ENCODE data around the gene MAPK11. TPM values are rescaled to one million over a fixed set of nuclear protein-coding genes. Genes with fewer than 3 reads are reported as not detected.
A peak's percentile ranks its signal among the peaks of the same experiment; 100 is the strongest.

Gene MAPK11
- total and polyA plus RNA-seq, 10 of the 15 experiments (the other 5 are each of a cell fraction or from before 2014, with no cell fraction given): 0.05 to 12.8 (median 3.7) TPM

DNA sequence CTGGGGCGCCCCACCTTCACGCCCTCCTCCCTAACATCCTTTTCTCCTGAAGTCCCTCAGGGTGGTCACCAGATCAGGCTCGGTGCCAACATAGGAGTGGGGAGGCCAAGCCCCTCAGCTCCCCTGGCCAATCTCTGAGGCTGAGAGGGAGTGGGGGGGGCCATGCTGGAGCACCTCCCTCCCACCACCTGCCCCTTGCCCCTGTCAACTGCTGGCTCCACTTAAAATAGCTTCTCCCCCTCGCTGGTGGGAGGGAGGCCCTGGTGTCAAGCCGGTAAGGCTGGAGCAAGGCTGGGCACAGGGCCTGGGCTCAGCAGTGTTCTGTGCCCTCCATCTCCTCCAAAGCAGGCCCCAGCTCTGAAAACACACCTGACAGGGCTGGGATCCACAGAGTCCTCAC, 32.4 kb upstream of the MAPK11 start:
- no peak overlapping the region for H3K27ac ChIP-seq (ENCODE audit: control insufficient read depth, insufficient read depth)
- ChIA-PET CTCF (interaction anchor here (1.0 to 2.5 kb wide), 9 partner anchors 10 to 319 kb away, joined by 3 to 19 read pairs (median 3); no protein-coding TSS in a partner anchor), POLR2A (interaction anchor here (0.5 to 2.3 kb wide), 6 partner anchors 9 to 279 kb away, joined by 3 to 6 read pairs (median 3); partner anchors contain the start of gene HDAC10), RAD21 (ENCODE audit: unreplicated experiment) (interaction anchor here (1.5 to 3.8 kb wide), 2 partner anchors 9 to 10 kb away, joined by 3 to 10 read pairs; no protein-coding TSS in a partner anchor), SMC1A (ENCODE audit: uncharacterized antibody, unreplicated experiment) (interaction anchor here (0.5 to 4.2 kb wide), 4 partner anchors 9 to 318 kb away, joined by 3 to 21 read pairs (median 4); partner anchors contain the start of gene TUBGCP6)
- peak overlapping the region; percentile 94 for H3K4me2 ChIP-seq (ENCODE audit: control insufficient read depth, insufficient read depth)
- no peak overlapping the region for H2AFZ ChIP-seq (ENCODE audit: control insufficient read depth, low read depth, low read length)
- H3K9ac ChIP-seq (ENCODE audit: control insufficient read depth, insufficient read depth, low read length): peak overlapping the region; percentile 60; the same call in 1 of the 2 replicates
- DNase-seq (ENCODE audit: low read depth, low spot score): no peak
- no peak for ATAC-seq
- peaks cover 2 to 3% of the 10 kb centered on the region in 2 experiments; a peak in 2 of 4 replicates for H3K36me3 ChIP-seq (ENCODE audit: control insufficient read depth in 2 of 2, insufficient read depth in 2 of 2, low read length in 1 of 2)
- WGBS (ENCODE audit: insufficient coverage, insufficient replicate concordance, low lambda C conversion rate, missing lambda C conversion rate): 66% methylated on average over 5 of the region's 5 CpGs
- peaks cover 4% of the 10 kb centered on the region for H4K20me1 ChIP-seq (ENCODE audit: control insufficient read depth, insufficient read depth)
- H3K79me2 ChIP-seq (ENCODE audit: control insufficient read depth, insufficient read depth, low read length): peaks cover 87% of the 10 kb centered on the region
- BruUV-seq (replicated peaks): no TSS peak
- peaks cover 47% of the 10 kb centered on the region for H3K4me1 ChIP-seq (ENCODE audit: control insufficient read depth, insufficient read depth, low read length)
- no peak for FAIRE-seq
- TF ChIP-seq HDGF (IDR thresholded peaks at IDR 0.05) (no peak), WRNIP1 (IDR thresholded peaks at IDR 0.05; ENCODE audit: borderline replicate concordance, low read depth, low read length) (no peak), TCF3 (IDR thresholded peaks at IDR 0.05; ENCODE audit: borderline replicate concordance, insufficient read depth, low read depth, low read length) (no peak), ZNF384 (IDR thresholded peaks at IDR 0.05; ENCODE audit: borderline replicate concordance, low read depth, low read length) (no peak), BHLHE40 (IDR thresholded peaks at IDR 0.05; ENCODE audit: borderline replicate concordance in 1 of 2, low read depth in 2 of 2, low read length in 1 of 2) (no peak), TCF12 (IDR thresholded peaks at IDR 0.05; ENCODE audit: low read depth, low read length) (no peak), CREM (IDR thresholded peaks at IDR 0.05; ENCODE audit: low read depth) (no peak), MEF2A (IDR thresholded peaks at IDR 0.05; ENCODE audit: insufficient read depth, low read depth, low read length) (no peak), NR2C2 (IDR thresholded peaks at IDR 0.05; ENCODE audit: borderline replicate concordance, control insufficient read depth, insufficient read length, low read depth) (no peak)
- TF ChIP-seq, protein P1, sequence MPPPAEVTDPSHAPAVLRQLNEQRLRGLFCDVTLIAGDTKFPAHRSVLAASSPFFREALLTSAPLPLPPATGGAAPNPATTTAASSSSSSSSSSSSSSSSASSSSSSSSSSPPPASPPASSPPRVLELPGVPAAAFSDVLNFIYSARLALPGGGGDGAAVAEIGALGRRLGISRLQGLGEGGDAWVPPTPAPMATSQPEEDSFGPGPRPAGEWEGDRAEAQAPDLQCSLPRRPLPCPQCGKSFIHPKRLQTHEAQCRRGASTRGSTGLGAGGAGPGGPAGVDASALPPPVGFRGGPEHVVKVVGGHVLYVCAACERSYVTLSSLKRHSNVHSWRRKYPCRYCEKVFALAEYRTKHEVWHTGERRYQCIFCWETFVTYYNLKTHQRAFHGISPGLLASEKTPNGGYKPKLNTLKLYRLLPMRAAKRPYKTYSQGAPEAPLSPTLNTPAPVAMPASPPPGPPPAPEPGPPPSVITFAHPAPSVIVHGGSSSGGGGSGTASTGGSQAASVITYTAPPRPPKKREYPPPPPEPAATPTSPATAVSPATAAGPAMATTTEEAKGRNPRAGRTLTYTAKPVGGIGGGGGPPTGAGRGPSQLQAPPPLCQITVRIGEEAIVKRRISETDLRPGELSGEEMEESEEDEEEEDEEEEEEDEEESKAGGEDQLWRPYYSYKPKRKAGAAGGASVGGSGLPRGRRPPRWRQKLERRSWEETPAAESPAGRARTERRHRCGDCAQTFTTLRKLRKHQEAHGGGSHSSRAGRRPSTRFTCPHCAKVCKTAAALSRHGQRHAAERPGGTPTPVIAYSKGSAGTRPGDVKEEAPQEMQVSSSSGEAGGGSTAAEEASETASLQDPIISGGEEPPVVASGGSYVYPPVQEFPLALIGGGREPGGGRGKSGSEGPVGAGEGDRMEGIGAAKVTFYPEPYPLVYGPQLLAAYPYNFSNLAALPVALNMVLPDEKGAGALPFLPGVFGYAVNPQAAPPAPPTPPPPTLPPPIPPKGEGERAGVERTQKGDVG (CRISPR knock-in tag; IDR thresholded peaks at IDR 0.05): no peak
- TF ChIP-seq, protein P2, sequence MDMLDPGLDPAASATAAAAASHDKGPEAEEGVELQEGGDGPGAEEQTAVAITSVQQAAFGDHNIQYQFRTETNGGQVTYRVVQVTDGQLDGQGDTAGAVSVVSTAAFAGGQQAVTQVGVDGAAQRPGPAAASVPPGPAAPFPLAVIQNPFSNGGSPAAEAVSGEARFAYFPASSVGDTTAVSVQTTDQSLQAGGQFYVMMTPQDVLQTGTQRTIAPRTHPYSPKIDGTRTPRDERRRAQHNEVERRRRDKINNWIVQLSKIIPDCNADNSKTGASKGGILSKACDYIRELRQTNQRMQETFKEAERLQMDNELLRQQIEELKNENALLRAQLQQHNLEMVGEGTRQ (IDR thresholded peaks at IDR 0.05; ENCODE audit: borderline replicate concordance, low read depth, low read length): no peak
- intact Hi-C loops (cut with micrococcal nuclease; ENCODE audit: unreplicated experiment) (no loop called here), in situ Hi-C loops (cut with MboI) (no loop called here)
- H3K4me3 ChIP-seq: peak overlapping the region; percentile 43; the same call in 1 of the 2 replicates
- H3K27me3 ChIP-seq (replicated peaks in 1 of 2; ENCODE audit: control insufficient read depth in 2 of 2, insufficient read depth in 2 of 2, low read length in 1 of 2): no peaks in the 10 kb centered on the region
- H3K9me3 ChIP-seq (replicated peaks; ENCODE audit: control insufficient read depth, insufficient read depth, low read length): no peaks in the 10 kb centered on the region

Data from GM12878 (cell line).